ENCODE data around the gene ZNF780A. TPM values are rescaled to one million over a fixed set of nuclear protein-coding genes. Genes with fewer than 3 reads are reported as not detected.

The ZNF780A gene
- total and polyA plus RNA-seq, 4 donors, result 10.4 to 32.9 (median 20.1) TPM

- H3K27me3 ChIP-seq (ENCODE audit: control insufficient read depth in 3 of 3, insufficient read depth in 3 of 3, low read length in 2 of 3), result no peaks in the 10 kb centered on the region
- no peak overlapping the region for H3K9ac ChIP-seq (ENCODE audit: insufficient read depth in 1 of 2, low read length in 2 of 2)
Observed at GRCh38 chr19:40110570-40110969, 19.8 kb upstream of the ZNF780A start.

GRCh38 chr19:40104754-40105153, 14.0 kb upstream of the ZNF780A start:
- H3K4me3 ChIP-seq, result no peak overlapping the region
- no peak for TF ChIP-seq CTCF (IDR thresholded peaks at IDR 0.05; ENCODE audit: control extremely low read depth, extremely low read depth)
- H3K27ac ChIP-seq (ENCODE audit: low read depth in 1 of 2, low read length in 1 of 2), result no peak overlapping the region
- WGBS, 2 donors, result 55 to 56% methylated on average over 1 of the region's 1 CpG
- peaks cover 0 to 1% (median 0%) of the 10 kb centered on the region in 4 donors for H3K9me3 ChIP-seq (ENCODE audit: control insufficient read depth in 4 of 4, insufficient read depth in 3 of 4, low read length in 3 of 4)
- H3K27me3 ChIP-seq (ENCODE audit: control insufficient read depth in 3 of 3, insufficient read depth in 3 of 3, low read length in 2 of 3), result no peaks in the 10 kb centered on the region
- H3K4me1 ChIP-seq (ENCODE audit: control insufficient read depth in 5 of 5, insufficient read depth in 5 of 5, low read length in 5 of 5), result no peaks in the 10 kb centered on the region
- DNase-seq (no peak), ATAC-seq (ENCODE audit: insufficient read depth, low FRiP score) (no peak)
- no peak overlapping the region for H3K9ac ChIP-seq (ENCODE audit: insufficient read depth in 1 of 2, low read length in 2 of 2)
- H3K36me3 ChIP-seq (ENCODE audit: control insufficient read depth in 4 of 4, insufficient read depth in 4 of 4, low read length in 4 of 4), result no peaks in the 10 kb centered on the region

More at GRCh38 chr19:40110570-40110969, 19.8 kb upstream of the ZNF780A start:
- H3K4me1 ChIP-seq (ENCODE audit: control insufficient read depth in 5 of 5, insufficient read depth in 5 of 5, low read length in 5 of 5), result no peaks in the 10 kb centered on the region
- no peak for TF ChIP-seq CTCF (IDR thresholded peaks at IDR 0.05; ENCODE audit: control extremely low read depth, extremely low read depth)
- WGBS, 2 donors, result 65 to 72% methylated on average over 2 of the region's 2 CpGs
- DNase-seq (no peak), ATAC-seq (ENCODE audit: insufficient read depth, low FRiP score) (no peak)
- H3K4me3 ChIP-seq, result no peak overlapping the region
- H3K36me3 ChIP-seq (ENCODE audit: control insufficient read depth in 4 of 4, insufficient read depth in 4 of 4, low read length in 4 of 4), result no peaks in the 10 kb centered on the region
- H3K27ac ChIP-seq (ENCODE audit: low read depth in 1 of 2, low read length in 1 of 2), result no peak overlapping the region
- peaks cover 0 to 1% (median 0%) of the 10 kb centered on the region in 4 donors for H3K9me3 ChIP-seq (ENCODE audit: control insufficient read depth in 4 of 4, insufficient read depth in 3 of 4, low read length in 3 of 4)

- no peak for ATAC-seq (ENCODE audit: insufficient read depth, low FRiP score)
- no peak for DNase-seq
- Histone ChIP-seq H3K27ac (ENCODE audit: low read depth in 1 of 2, low read length in 1 of 2) (no peak overlapping the region), H3K4me1 (ENCODE audit: control insufficient read depth in 5 of 5, insufficient read depth in 5 of 5, low read length in 5 of 5) (no peaks in the 10 kb centered on the region), H3K36me3 (ENCODE audit: control insufficient read depth in 4 of 4, insufficient read depth in 4 of 4, low read length in 4 of 4) (no peaks in the 10 kb centered on the region), H3K9me3 (ENCODE audit: control insufficient read depth in 4 of 4, insufficient read depth in 3 of 4, low read length in 3 of 4) (peaks cover 0 to 1% (median 0%) of the 10 kb centered on the region in 4 donors), H3K4me3 (no peak overlapping the region), H3K9ac (ENCODE audit: insufficient read depth in 1 of 2, low read length in 2 of 2) (no peak overlapping the region), H3K27me3 (ENCODE audit: control insufficient read depth in 3 of 3, insufficient read depth in 3 of 3, low read length in 2 of 3) (no peaks in the 10 kb centered on the region)
- no peak for TF ChIP-seq CTCF (IDR thresholded peaks at IDR 0.05; ENCODE audit: control extremely low read depth, extremely low read depth)
- 83 to 90% methylated on average over 4 of the region's 4 CpGs for WGBS, 2 donors
Observed at GRCh38 chr19:40103600-40103999, 12.9 kb upstream of the ZNF780A start.

- Histone ChIP-seq H3K9ac (ENCODE audit: insufficient read depth in 1 of 2, low read length in 2 of 2) (no peak overlapping the region), H3K4me3 (no peak overlapping the region), H3K9me3 (ENCODE audit: control insufficient read depth in 4 of 4, insufficient read depth in 3 of 4, low read length in 3 of 4) (peaks cover 0 to 1% (median 0%) of the 10 kb centered on the region in 4 donors), H3K27ac (ENCODE audit: low read depth in 1 of 2, low read length in 1 of 2) (no peak overlapping the region), H3K27me3 (ENCODE audit: control insufficient read depth in 3 of 3, insufficient read depth in 3 of 3, low read length in 2 of 3) (no peaks in the 10 kb centered on the region), H3K4me1 (ENCODE audit: control insufficient read depth in 5 of 5, insufficient read depth in 5 of 5, low read length in 5 of 5) (no peaks in the 10 kb centered on the region), H3K36me3 (ENCODE audit: control insufficient read depth in 4 of 4, insufficient read depth in 4 of 4, low read length in 4 of 4) (no peaks in the 10 kb centered on the region)
- no peak for TF ChIP-seq CTCF (IDR thresholded peaks at IDR 0.05; ENCODE audit: control extremely low read depth, extremely low read depth)
- ATAC-seq (ENCODE audit: insufficient read depth, low FRiP score), result no peak
- 85 to 92% methylated on average over 1 of the region's 1 CpG for WGBS, 2 donors
- DNase-seq, result no peak
Observed at GRCh38 chr19:40101813-40102212, 11.1 kb upstream of the ZNF780A start.

Measured in lung (tissue), 12 donors.